Pulmonary artery endothelial cell (primary cell): ENCODE data around the gene RNF144A. TPM values are rescaled to one million over a fixed set of nuclear protein-coding genes. Genes with fewer than 3 reads are reported as not detected.

ENCODE experiments used
- DNase-seq: peaks from one replicate; pipeline ENCODE4 v3.0.0-alpha.2; 2011; ENCODE audit warnings: low read depth, low spot score
- total RNA-seq: library from RNA; depleted of rRNA; stranded (reverse); fragments of >200 nt; gene quantifications from 2 replicates; pipeline ENCODE4 v1.2.3, GENCODE V29; 2014

RNF144A gene
- total RNA-seq, 1 donor from 2014 or later: 5.3 TPM

DNA sequence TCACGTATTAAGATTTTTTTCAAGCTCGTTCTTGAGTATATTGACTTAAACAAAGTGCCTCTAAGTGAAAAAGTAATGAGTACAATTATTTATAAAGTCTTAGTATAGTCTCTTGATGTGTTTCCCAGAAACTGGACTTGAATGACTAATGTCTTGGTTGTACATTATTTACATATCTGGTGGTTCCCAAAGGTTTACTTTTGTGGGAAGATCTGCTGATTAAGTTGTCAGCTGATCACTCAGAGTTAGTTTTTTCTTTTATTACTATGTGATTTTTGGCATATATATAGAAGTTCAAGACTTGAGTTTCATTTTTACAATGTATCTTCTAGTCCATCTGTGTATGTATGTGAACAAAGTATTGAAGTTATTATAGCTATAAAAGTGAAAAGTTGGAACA lies 29.5 kb downstream of the RNF144A start:
- no peak for DNase-seq

DNA sequence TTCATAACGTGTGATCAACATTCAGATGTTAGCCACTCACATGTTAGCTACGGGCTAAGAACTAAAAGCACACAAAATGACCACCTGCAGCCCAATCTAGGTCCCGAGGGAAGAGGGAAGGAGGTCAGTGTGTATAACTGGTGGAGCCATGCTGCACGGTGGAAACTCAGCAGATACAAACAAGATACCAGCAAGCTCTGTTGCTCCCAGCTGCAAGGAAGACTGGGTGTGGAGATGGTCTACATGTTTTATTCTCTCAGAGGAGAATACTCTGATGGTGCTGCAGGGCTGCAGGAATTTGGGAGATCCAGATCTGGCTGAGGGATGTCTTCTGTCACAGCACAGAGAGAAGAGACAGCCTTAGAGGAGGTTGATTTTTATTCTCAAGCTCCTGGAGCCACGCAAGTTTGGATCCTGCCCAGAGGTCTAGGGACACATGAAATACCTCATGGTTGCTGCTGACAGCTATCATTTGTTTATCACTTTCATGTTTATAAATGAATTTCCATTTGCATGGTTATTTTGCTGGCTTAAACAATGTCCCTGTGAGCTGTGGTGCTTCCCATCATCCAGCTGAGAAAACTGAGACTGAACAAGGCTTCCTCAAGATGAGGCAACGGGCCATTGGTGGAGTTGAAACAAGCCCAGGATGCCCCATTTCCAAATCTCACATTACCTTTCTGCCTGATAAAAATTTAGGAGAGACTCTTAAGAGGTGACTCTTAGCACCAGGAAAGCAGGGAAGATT lies 30.9 kb downstream of the RNF144A start:
- DNase-seq: no peak

DNA sequence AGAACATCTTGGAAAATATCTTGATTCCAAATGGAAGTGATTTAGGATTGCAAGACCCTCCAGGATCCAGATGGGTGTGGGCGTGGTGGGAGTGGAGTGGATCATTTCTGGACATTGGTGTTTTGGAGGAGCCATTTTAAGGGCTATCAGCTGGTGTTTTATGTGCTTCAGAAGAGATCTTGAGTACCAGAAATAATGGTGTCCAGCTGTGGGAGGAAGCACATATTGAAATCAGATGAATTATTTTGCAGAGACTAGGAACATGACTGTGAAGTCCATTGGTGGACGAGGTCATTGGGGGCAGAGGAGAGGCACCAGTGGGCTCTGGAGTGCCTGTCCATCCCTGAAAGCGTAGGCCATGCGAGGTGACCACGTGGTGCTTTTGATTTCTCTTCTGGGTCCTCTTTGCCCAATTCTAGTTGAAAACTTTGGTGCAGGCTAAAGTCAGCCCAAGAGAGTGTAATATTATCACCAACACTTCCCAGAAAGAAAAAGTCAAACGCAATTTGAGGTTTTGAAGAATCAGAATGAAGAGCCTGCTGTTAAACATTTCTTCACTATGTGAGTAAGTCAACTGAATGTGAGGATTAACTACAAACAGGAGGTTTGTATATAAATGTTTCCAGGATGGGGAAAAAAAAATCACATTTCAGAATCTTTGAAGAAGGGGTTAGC lies 31.6 kb downstream of the RNF144A start:
- DNase-seq: no peak

DNA sequence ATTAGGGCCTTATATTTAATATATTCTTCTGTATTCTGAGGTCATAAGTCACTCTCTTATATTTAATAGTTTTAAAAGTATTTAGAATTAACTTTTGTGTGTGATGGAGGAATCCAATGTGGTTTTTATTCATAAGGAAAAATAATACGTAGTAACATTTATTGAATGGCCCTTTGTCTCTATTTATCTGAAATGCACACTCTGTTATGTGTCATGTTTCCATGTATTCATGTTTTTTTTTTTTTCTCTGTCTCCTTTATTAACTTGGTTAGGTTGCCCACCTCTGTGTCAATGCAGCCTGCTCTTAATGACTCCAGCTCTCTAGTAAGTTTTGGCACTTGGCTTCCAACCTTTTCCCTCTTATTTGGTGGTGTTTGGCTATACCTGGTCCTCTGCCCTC lies 33.8 kb downstream of the RNF144A start:
- DNase-seq: no peak

DNA sequence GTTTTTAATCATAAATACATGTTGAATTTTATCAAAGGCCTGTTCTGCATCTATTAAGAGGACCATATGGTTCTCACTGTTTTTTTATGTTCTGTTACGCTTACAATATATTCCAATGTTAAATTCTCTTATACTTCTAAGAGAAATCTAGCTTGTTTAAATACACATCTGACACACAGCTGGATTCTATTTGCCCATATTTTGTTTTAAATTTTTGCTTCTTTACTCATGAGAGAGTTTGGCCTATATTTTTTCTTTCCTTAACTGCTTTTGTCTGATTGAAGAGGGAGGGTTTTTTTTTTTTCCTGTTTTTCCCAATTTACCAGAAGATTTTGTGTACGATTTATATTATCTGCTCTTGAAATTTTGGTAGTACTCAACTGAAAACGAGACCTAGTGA lies 34.9 kb downstream of the RNF144A start:
- DNase-seq: no peak

DNA sequence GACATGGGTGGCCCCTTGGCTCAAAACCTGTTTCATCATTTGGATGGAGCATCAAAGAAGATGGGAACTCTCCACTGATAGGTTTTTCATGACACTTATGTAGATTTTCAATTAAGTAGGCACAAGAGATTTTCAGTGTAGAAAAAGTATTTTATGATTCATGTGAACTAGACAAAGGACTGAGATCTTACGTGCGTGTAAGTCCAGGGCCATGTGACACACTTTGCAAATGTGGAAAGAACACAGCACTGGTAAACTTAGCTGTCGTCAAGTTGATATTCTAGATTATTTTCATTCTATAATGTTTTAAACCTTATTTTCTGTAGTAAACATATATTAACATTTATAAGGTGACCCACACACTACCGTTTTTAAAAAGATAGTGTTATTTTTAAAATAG lies 37.4 kb downstream of the RNF144A start:
- no peak for DNase-seq

DNA sequence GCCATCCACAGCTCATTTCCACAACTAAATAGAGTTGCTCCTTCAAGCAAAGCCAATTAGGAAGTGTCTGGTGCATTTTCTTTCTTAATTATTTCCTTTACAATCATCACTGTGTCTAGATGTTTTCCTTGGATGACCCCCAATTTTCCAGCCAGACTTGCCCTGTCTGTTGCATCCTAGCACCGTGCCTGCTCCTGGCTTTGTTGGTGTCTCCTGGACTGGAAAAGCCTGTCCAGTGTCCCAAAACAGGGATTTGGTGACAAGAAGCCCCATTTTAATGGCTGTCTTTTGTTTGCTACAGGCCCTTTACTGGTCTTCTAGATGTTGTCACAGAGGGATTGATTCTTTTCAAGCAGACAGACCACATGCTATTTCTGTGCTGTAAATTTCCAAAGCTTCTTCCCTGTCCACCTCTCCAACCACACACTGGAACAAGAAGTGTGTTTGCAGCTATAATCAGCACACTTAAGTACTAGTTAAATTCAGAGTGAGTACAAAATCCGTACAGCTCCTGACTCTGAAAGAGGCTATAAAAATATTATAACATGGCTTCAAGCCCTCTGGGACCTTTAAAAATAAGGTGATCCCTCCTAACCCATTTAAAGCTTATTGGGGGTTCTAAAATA lies 38.4 kb downstream of the RNF144A start:
- DNase-seq: no peak

DNA sequence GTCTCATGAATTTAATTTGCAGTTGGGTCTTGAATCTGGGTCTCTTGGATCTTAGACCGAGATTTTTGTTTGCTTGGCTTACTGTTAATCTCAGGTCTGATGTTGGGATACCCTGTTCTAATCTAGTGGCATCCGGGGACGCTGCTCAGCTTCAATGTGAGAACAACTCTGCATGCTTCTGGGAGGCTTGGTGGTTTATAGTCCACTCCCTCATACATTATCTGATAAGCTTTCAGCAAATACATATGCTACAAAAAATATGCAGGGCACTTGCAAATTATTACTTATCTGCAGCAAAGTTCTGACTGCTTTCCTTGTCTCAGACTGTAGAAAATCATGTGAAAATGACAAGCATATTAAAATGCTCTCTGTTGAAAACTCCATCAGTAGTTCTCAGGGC lies 39.4 kb downstream of the RNF144A start:
- DNase-seq: no peak

DNA sequence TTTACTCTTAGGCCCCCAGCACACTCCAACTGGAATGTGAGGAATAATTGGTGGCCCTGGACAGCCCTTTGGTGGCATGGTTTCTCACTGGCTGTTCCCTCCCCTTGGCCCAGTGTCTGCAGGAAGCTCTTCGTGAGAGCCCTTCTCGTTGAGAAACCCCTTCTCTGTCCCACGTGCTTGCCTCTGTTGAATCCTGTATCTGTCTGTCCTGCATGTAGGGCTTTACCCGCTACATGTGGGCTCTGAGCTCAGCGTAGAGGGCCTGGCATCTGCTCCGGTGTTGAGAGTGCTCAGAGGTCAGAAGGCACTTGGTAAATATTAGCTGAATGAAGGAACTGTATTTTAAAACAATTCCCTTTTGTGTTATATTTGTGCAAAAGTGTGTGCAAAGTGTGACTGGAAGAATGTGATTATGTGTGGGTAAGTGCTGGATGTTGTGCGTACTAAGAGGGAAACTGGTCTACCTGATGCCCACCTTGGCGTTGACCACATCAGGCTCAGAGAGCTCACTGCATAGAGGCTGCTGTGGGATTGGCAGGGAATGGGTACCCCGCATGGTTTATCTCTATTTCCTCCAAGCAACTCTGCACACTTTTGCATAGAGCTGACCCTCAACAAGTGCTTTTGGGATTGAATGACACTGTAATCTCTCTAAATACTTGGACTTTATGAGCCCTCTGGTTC lies 40.0 kb downstream of the RNF144A start:
- DNase-seq: no peak

DNA sequence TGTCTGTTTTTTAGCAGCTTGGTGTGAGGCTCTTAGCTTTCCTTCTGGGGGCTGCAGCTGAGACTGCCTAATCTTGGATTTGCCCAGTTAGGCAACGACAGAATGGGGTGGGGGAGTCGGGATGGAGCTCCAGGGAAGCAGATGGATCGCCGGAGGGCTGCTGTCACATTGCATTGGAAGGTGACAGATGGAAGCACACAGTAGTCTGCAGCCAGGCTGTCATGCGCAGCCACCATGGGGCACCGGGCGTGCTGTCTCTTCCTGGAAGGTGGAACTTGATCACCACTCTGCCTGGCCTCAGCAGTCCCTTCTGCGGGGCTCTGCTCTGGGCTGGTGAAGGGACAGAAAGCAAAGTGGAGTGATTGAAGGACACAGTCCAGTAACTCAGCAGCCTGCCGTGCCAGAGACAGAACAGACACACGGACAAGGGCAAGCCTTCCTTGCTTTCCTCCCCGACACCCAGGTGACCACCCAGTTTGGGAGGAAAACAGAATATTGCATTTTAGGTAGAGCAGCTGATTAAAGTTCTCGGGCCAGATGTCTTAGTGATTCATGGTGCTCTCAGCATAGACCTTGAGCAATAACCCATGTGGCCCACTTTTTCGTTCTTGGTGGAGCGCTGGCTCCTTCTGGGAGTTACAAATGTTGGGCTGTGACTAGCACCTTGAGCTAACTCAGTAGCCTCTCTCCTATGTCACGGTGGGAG lies 40.9 kb downstream of the RNF144A start:
- no peak for DNase-seq

DNA sequence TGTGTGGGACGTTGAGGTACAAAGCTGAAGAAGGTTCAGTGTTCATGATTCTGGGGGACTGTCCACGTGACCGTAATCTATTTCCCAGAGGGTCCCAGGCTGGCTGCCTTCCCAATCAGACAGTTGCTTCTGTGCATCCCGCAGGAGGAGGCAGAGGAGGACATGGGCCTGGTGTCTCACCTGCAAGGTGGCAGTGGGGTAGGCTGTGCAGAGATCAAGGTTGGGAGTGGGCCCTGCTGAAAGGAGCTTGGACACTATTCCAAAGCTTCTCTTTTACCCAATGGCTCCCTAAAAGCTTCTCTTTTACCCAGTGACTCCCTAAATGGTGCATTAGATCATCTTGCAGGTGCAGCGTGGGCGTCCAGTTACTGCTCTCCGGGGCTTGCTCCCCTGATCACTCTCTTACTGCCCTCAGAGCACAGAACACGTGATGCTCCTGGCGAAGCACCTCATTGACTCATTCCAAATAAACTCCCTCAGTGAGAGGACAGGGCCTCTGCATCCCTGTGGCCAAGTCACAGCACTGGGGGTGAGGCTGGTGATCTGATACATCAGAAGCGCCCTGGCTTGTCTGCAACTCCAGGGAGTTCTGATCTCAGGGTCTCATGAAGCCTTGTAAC lies 41.5 kb downstream of the RNF144A start:
- DNase-seq: no peak

DNA sequence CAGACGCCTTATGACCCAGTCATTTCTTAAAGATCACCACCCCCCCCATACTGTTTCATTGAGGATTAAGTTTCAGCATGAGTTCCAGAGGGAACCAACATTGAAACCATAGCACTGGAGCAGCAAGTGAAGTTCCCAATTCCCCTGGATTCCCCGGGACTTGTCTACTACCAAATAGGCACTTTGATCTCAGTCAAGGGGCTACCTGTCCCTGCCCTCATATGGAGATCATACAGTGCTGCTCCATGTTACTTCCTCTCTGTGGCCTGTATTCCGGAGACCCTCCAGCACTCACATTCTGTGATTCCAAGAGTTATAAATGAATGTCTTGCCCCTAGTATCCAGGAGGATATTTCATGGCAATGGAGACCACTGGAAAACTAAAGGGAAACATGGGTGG lies 42.5 kb downstream of the RNF144A start:
- DNase-seq: no peak

DNA sequence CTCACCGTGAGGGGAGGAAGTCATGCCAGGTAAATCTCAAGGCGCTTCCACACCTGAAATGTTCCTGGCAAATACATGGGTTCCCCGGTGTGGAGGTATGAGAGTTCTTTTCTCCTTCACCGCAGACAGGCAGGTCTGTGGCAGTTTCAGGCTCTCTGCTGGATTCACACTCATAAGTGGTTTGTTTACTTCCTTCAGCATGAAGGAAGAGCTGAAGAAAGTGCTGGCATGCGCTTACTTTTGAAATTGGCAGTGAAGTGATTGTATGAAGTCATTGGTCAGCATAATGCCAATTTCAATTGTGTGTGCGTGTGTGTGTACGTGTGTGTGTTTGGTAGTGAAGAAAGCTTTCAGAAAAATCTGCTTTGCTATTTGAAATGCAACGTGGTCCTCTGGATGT lies 43.4 kb downstream of the RNF144A start:
- peak; percentile 13 for DNase-seq

DNA sequence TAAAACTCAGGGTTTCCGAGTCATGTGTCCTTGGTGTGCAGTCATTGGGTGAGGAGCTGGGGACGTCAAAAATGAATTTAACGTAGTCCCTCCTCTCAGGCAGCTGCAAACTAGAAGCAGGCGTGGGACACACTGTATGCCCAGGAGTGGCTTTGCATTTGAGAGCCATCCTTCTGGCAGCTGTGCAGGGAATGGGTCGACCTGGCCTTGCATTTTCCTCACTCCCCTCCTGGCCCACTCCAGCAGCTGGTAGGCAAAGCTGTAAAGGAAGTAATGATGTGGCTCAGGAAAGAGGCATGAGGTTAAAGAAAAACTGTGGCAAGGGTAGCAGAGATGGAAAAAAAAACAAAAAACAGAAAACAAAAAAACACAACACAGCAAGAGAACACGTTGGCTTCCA lies 46.5 kb downstream of the RNF144A start:
- DNase-seq: no peak

DNA sequence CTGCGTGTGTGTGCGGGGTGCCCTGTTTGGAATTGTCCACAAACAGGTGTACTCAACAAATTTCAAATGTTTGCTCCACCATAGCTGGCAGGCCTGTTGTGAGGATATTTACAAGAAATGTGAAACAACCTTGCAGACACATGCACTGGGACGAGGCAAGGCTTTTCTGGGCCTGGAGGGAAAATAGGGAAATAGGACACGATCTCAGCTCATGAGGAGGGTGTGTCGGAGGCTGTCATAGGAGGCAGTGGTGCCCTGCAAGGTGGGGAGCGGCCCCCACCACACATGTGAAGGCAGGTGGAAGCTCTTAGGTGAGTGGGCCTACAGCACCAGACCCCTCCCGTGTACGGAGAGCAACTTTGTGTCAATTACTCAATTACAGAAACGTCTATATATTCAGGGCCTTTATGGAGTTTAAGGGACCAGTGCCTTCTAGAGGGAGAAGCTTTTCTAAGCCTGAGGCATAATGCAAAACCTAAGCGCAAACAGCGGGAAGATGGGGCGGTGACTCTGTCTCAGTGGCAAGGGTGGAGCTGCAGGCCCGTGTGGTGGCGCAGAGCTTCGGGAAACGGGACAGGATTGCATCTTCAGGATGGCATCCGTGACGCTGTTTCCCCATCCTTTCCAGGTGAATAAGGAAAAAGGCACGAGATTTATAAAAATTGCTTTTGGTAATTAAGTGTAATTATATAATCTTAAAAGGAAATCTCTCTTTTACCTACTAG lies 48.0 kb downstream of the RNF144A start:
- DNase-seq: no peak

DNA sequence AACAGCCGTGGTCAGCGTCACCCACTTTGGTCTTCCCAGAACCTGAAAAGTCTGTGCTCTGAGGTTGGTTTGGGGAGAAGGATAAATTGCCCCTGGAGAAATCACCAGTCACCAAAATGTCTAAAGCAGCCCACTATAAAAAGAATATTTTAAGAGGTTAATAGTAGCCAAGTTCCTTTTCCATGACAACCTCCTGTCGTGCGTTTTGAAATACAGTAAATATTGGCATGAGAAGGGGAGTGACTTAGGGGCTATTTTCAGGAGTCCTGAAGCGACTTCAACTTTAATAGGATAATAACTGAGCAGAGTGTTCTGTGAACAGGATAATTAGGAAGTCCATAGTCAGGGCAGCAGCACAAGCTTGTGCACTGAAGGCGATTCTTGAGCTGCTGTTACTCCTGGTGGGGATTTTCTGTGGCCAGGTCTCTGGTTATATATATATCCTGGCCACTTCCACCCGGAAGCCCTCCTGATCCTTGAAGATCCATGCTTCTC lies 49.3 kb downstream of the RNF144A start:
- no peak for DNase-seq

DNA sequence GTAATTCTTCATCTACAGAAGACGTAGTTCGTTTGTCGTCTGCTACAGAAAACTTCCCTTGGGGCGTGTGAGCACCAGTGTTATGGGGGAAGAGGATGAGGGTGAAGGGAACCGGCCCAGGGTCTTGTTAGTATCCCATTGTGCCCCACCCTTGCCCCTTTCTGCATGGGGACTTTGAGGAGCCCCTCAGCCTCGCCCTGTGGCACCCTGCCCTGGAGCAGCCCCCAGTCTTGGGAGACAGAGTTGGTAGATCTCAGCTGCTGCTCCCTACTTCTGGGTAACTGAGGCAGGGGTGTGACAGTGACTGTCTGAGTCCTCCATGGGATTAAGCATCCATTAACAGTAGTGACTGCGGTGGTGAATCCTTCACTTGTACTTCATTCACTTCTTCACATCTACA lies 50.1 kb downstream of the RNF144A start:
- DNase-seq: no peak

DNA sequence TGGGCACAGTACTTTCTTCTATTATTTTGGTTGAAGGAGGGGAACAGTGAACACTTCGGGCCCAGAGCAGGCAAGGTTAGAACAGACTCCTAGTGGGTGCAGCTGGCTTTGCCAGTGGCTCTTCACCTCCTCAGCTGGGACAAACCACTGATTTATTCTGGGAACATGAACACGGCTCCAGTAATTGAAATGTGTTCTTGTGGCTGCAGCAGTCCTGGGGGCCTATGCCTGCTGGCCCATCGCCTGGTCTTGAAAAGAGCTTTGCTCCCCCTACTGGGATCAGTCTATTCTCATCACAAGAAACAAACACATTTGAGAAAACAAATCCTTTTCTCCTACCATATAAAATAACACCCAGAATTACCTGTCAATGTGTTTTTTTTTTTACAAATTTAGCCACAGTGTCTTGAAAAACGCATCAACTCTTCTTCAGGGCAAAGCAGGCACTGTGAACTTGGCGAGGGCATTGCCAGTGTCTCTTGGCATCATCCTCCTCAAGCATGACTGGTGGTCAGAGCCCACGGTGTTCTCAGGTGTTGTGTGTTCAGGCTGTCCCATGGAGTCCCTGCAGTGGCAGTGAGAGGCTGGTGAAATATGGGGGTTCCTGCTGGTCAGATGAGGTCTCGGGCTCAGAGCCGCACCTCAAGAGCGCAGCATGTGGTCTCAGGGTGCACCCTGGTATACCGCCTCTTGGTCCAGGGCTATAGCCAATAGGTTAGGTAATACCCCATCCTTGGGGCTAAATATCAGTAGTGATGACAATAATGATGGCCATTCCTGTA lies 51.3 kb downstream of the RNF144A start:
- DNase-seq: no peak

DNA sequence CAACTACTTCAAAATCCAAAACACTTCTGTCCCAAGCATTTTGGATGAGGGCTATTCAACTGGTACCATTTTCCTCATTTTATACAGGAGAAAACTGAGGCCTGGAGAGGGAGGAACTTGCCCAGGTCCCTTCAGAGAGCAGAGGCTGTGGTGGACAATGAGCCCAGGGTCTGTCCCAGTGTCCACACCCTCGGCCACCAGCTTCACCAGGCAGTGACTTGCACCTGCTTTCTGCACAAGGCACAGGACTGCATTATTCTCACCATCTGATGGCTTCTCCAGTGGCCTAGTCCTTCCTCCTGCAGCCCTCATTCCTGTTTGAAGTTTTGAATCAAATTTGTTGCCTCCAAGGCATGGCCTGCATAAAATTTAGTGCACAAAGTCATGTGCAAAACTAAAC lies 53.3 kb downstream of the RNF144A start:
- no peak for DNase-seq
